Endothelial cell (in vitro differentiated cells): ENCODE data around the gene SOX13. TPM values are rescaled to one million over a fixed set of nuclear protein-coding genes. Genes with fewer than 3 reads are reported as not detected.

Source experiments
- DNase-seq: peaks from one replicate; pipeline ENCODE4 v3.0.0; 2021; ENCODE audit warnings: low spot score
- H3K27ac Mint-ChIP-seq: one replicate; pipeline ENCODE4 v1.8.0; 2021; ENCODE audit warnings: mixed read lengths, inconsistent platforms; ENCODE audit not compliant: unreplicated experiment
- H3K27me3 Mint-ChIP-seq: one replicate; pipeline ENCODE4 v1.8.0; 2021; ENCODE audit warnings: mild to moderate bottlenecking, moderate library complexity, mixed read lengths, inconsistent platforms; ENCODE audit not compliant: unreplicated experiment
- H3K36me3 Mint-ChIP-seq: one replicate; pipeline ENCODE4 v1.8.0; 2021; ENCODE audit warnings: mild to moderate bottlenecking, low read depth, mixed read lengths, inconsistent platforms; ENCODE audit not compliant: unreplicated experiment
- H3K4me1 Mint-ChIP-seq: one replicate; pipeline ENCODE4 v1.8.0; 2021; ENCODE audit warnings: mild to moderate bottlenecking, mixed read lengths, inconsistent platforms; ENCODE audit not compliant: unreplicated experiment
- H3K4me3 Mint-ChIP-seq: one replicate; pipeline ENCODE4 v1.8.0; 2021; ENCODE audit warnings: mild to moderate bottlenecking, mixed read lengths, inconsistent platforms; ENCODE audit not compliant: unreplicated experiment
- H3K9me3 Mint-ChIP-seq: one replicate; pipeline ENCODE4 v1.8.0; 2021; ENCODE audit warnings: mixed read lengths, inconsistent platforms; ENCODE audit not compliant: unreplicated experiment
- total RNA-seq: library from RNA; stranded (reverse); fragmentation: NEBNext Ultra II Directional; extraction: Animal tissue kit (Norgen Biotek cat#: 25700); gene quantifications from one replicate; pipeline ENCODE4 v1.2.1, GENCODE V29; 2021; ENCODE audit not compliant: unreplicated experiment
- TF ChIP-seq, protein P1 (sequence below): fragments of 200-600 bp; sonication (generic); IDR thresholded peaks from one replicate; pipeline ENCODE4 v1.5.0; 2021; ENCODE audit warnings: antibody characterized with exemption; ENCODE audit not compliant: unreplicated experiment

The SOX13 gene
- total RNA-seq, 1 donor from 2014 or later = 107 TPM

DNA sequence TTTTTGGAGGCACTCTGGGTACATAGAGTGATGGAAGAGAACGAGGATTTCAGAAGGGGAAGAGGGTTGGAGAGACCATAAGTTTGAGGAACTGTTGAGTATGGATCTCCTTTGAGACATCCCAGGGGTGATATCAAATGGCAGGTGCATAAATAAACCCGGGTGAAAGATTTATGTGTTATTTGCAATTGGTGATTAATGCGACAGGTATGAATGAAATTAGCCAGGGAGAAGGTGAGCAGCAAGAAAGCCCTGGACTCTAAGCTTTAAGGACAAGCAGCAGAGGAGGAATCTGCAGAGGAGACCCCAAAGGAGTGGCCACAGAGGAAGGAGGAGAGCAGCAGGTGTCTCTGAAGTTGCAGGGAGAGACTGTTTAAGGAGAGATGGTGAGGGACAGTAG lies 102.0 kb downstream of the SOX13 start:
- no peak for DNase-seq
- no peak overlapping the region for H3K27ac Mint-ChIP-seq

DNA sequence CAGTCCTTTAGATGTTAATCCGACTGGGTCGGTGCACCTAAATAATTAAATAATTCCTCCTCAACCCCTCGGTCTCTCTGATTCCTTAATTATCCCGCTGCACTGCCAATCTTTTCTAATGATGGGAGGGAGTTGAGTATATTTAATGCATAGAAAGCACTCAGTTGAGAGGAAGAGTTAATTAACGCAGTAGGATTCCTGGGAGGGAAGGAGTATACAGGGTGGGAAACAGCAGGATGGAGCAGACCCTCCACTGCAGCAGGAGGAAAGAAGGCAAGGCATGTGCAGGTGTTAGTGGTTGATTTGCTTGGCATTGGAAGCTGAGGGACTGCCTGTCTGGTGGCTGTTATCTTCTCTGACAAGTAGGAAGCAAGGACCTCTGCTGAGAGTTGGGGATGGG lies 103.1 kb downstream of the SOX13 start:
- no peaks in the 10 kb centered on the region for H3K36me3 Mint-ChIP-seq
- H3K27ac Mint-ChIP-seq = no peak overlapping the region
- TF ChIP-seq, protein P1, sequence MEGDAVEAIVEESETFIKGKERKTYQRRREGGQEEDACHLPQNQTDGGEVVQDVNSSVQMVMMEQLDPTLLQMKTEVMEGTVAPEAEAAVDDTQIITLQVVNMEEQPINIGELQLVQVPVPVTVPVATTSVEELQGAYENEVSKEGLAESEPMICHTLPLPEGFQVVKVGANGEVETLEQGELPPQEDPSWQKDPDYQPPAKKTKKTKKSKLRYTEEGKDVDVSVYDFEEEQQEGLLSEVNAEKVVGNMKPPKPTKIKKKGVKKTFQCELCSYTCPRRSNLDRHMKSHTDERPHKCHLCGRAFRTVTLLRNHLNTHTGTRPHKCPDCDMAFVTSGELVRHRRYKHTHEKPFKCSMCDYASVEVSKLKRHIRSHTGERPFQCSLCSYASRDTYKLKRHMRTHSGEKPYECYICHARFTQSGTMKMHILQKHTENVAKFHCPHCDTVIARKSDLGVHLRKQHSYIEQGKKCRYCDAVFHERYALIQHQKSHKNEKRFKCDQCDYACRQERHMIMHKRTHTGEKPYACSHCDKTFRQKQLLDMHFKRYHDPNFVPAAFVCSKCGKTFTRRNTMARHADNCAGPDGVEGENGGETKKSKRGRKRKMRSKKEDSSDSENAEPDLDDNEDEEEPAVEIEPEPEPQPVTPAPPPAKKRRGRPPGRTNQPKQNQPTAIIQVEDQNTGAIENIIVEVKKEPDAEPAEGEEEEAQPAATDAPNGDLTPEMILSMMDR = no peak
- no peaks in the 10 kb centered on the region for H3K9me3 Mint-ChIP-seq
- H3K4me1 Mint-ChIP-seq = no peaks in the 10 kb centered on the region
- H3K27me3 Mint-ChIP-seq = no peaks in the 10 kb centered on the region
- no peak for DNase-seq
- H3K4me3 Mint-ChIP-seq = no peak overlapping the region

More for the DNA sequence above, 102.0 kb downstream of the SOX13 start:
- peaks cover 7% of the 10 kb centered on the region for H3K9me3 Mint-ChIP-seq
- TF ChIP-seq, protein P1 = no peak
- H3K36me3 Mint-ChIP-seq = no peaks in the 10 kb centered on the region
- no peak overlapping the region for H3K4me3 Mint-ChIP-seq
- no peaks in the 10 kb centered on the region for H3K27me3 Mint-ChIP-seq
- no peaks in the 10 kb centered on the region for H3K4me1 Mint-ChIP-seq

DNA sequence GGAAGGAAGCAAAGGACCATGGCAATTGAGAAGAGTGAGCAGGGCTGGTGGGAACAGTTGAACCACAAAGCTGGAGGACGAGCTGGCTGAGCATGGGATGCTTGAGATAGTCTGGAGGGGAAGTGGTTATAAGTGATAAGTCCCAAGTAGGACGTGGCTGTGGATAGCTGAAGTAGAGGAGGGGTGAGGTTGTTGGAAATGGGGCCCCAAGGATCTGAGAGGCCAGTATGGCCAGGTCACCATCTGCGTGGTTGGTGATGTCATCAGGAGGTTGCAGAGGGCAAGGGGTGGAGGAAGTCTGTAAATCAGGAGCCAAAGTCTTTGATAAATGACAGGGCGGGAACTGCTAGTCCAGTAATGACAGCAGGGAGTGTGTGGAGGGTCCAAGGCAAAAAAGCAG lies 104.2 kb downstream of the SOX13 start:
- H3K27ac Mint-ChIP-seq = no peak overlapping the region
- DNase-seq = no peak
- no peaks in the 10 kb centered on the region for H3K27me3 Mint-ChIP-seq
- no peak overlapping the region for H3K4me3 Mint-ChIP-seq
- H3K36me3 Mint-ChIP-seq = no peaks in the 10 kb centered on the region
- TF ChIP-seq, protein P1 = no peak
- H3K4me1 Mint-ChIP-seq = no peaks in the 10 kb centered on the region
- H3K9me3 Mint-ChIP-seq = no peaks in the 10 kb centered on the region

Other genes with a start within 250 kb of the SOX13 start
- gene SNRPE, start 211.5 kb upstream of the SOX13 start, total RNA-seq = 138 TPM
- 15.9 TPM for gene ETNK2, start 78.9 kb downstream of the SOX13 start, total RNA-seq
- not detected for gene REN, start 93.2 kb downstream of the SOX13 start, total RNA-seq
- not detected for gene KISS1, start 123.4 kb downstream of the SOX13 start, total RNA-seq
- 0.51 TPM for gene GOLT1A, start 140.9 kb downstream of the SOX13 start, total RNA-seq